A673 (cell line): Measurements from ENCODE around the gene ANKMY1. TPM values are rescaled to one million over a fixed set of nuclear protein-coding genes. Genes with fewer than 3 reads are reported as not detected.
A peak's percentile ranks its signal among the peaks of the same experiment; 100 is the strongest.

Experiments
- BruUV-seq: library from RNA; stranded (reverse); fragments of 400-500 nt; replicated peaks from 2 replicates; lab custom pipeline; 2021; lab: Mats Ljungman, UMichigan
- CTCF ChIA-PET: fragments of 300-600 bp; sonication (Branson Sonifier 250); formaldehyde crosslinking; loops from one replicate; lab custom pipeline; 2022; ENCODE audit warnings: antibody characterized with exemption; lab: Charles Lee
- POLR2A ChIA-PET: fragments of 300-600 bp; sonication (Branson Sonifier 250); formaldehyde crosslinking; loops from one replicate; lab custom pipeline; 2022; ENCODE audit warnings: antibody characterized with exemption; ENCODE audit not compliant: low non-redundant PET; lab: Charles Lee
- DNase-seq: peaks from one replicate; pipeline ENCODE4 v3.0.0-alpha.2; 2015; ENCODE audit warnings: low spot score
- H3K27ac ChIP-seq: fragments of 200-600 bp; sonication (generic); 2 replicates; pipeline ENCODE4 v1.5.1; 2016; ENCODE audit warnings: mixed run types, low read depth, mild to moderate bottlenecking, mixed read lengths, antibody characterized with exemption, low read length; ENCODE audit not compliant: poor library complexity, severe bottlenecking
- H3K27me3 ChIP-seq: fragments of 200-600 bp; sonication (generic); replicated peaks from 2 replicates; pipeline ENCODE4 v1.6.1; 2017; ENCODE audit warnings: mixed run types, low read depth, mild to moderate bottlenecking, mixed read lengths, antibody characterized with exemption, low read length; ENCODE audit not compliant: insufficient read depth, poor library complexity
- H3K36me3 ChIP-seq: fragments of 200-600 bp; sonication (generic); 2 replicates; pipeline ENCODE4 v1.6.1; 2016; ENCODE audit warnings: mixed run types, mild to moderate bottlenecking, mixed read lengths, antibody characterized with exemption, low read length; ENCODE audit not compliant: insufficient read depth, poor library complexity, severe bottlenecking
- H3K4me1 ChIP-seq: fragments of 200-600 bp; sonication (generic); 2 replicates; pipeline ENCODE4 v1.6.1; 2017; ENCODE audit warnings: mixed run types, mild to moderate bottlenecking, mixed read lengths, antibody characterized with exemption, low read length; ENCODE audit not compliant: insufficient read depth, poor library complexity, severe bottlenecking
- H3K4me3 ChIP-seq: fragments of 200-600 bp; sonication (generic); 2 replicates; pipeline ENCODE4 v1.5.1; 2016; ENCODE audit warnings: low read depth, mixed run types, mild to moderate bottlenecking, mixed read lengths, low read length; ENCODE audit not compliant: poor library complexity, severe bottlenecking
- H3K9me3 ChIP-seq: fragments of 200-600 bp; sonication (generic); 2 replicates; pipeline ENCODE4 v1.6.1; 2016; ENCODE audit warnings: mixed run types, low read depth, mild to moderate bottlenecking, mixed read lengths, antibody characterized with exemption, low read length; ENCODE audit not compliant: poor library complexity, severe bottlenecking
- EZH2 ChIP-seq: fragments of 200-600 bp; sonication (generic); IDR thresholded peaks from 2 replicates; pipeline ENCODE4 v1.6.1; 2017; ENCODE audit warnings: borderline replicate concordance, low read depth, mild to moderate bottlenecking, mixed read lengths, antibody characterized with exemption, low read length; ENCODE audit not compliant: poor library complexity, severe bottlenecking
- intact Hi-C: fragments of 100-400 bp; cut with micrococcal nuclease; formaldehyde crosslinking; loops from one replicate; pipeline ENCODE4 v1.10.0; 2022; ENCODE audit not compliant: unreplicated experiment
- total RNA-seq: library from RNA; stranded (reverse); gene quantifications from 2 replicates; pipeline ENCODE4 v1.2.3, GENCODE V29; 2021
- TF ChIP-seq, protein P1 (sequence below): fragments of 300-800, 200-600 bp; sonication (generic); conservative IDR thresholded peaks from 2 replicates; pipeline ENCODE4 v1.5.1; 2017; ENCODE audit warnings: low read depth, mild to moderate bottlenecking, antibody characterized with exemption, low read length, moderate library complexity, mixed read lengths

Gene ANKMY1
- total RNA-seq, 1 experiment from 2014 or later, result 21.8 TPM

DNA sequence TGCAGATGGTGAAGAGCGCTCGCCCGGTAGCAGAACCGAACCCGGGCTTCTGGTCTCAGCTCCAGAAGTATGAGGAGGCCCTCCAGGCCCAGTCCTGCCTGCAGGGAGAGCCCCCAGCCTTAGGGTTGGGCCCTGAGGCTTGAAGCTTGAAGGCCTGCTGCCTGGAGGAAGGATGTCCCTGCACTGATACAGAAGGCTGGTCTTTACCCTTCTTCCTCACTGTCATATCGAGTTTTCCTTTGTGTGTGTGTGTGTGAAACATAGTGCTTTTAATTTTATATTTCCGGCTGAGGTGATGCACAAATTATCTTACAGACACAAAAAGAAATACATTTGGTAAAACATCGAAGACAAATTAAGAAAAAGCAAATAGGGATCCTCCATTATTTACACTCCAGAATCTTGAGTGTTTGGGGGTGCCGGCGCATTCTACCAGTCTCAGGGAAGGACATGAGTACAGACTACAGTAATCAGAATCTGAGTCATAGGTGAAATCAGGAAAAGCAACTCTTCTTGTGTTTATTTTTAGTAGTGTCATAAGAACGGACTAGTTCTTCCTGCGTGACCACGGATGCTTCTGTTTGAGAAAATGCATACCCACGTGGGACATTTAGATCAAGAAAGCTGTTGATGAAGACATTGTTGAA is 3.7 kb upstream of the ANKMY1 start:
- no peak for TF ChIP-seq EZH2
- TF ChIP-seq, protein P1, sequence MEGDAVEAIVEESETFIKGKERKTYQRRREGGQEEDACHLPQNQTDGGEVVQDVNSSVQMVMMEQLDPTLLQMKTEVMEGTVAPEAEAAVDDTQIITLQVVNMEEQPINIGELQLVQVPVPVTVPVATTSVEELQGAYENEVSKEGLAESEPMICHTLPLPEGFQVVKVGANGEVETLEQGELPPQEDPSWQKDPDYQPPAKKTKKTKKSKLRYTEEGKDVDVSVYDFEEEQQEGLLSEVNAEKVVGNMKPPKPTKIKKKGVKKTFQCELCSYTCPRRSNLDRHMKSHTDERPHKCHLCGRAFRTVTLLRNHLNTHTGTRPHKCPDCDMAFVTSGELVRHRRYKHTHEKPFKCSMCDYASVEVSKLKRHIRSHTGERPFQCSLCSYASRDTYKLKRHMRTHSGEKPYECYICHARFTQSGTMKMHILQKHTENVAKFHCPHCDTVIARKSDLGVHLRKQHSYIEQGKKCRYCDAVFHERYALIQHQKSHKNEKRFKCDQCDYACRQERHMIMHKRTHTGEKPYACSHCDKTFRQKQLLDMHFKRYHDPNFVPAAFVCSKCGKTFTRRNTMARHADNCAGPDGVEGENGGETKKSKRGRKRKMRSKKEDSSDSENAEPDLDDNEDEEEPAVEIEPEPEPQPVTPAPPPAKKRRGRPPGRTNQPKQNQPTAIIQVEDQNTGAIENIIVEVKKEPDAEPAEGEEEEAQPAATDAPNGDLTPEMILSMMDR, result no peak
- Histone ChIP-seq H3K9me3 (no peaks in the 10 kb centered on the region), H3K4me3 (peak overlapping the region; percentile 87), H3K27ac (peak overlapping the region; percentile 98), H3K36me3 (no peaks in the 10 kb centered on the region), H3K4me1 (peaks cover 22% of the 10 kb centered on the region), H3K27me3 (no peaks in the 10 kb centered on the region)
- intact Hi-C loops, result no loop called here
- ChIA-PET CTCF (interaction anchor here (0.9 kb wide), 1 partner anchor 47 kb away, joined by 3 read pairs; no protein-coding TSS in a partner anchor), POLR2A (interaction anchor here (0.7 kb wide), 1 partner anchor 1157 kb away, joined by 3 read pairs; no protein-coding TSS in a partner anchor)
- BruUV-seq, result TSS peak; percentile 77
- no peak for DNase-seq

DNA sequence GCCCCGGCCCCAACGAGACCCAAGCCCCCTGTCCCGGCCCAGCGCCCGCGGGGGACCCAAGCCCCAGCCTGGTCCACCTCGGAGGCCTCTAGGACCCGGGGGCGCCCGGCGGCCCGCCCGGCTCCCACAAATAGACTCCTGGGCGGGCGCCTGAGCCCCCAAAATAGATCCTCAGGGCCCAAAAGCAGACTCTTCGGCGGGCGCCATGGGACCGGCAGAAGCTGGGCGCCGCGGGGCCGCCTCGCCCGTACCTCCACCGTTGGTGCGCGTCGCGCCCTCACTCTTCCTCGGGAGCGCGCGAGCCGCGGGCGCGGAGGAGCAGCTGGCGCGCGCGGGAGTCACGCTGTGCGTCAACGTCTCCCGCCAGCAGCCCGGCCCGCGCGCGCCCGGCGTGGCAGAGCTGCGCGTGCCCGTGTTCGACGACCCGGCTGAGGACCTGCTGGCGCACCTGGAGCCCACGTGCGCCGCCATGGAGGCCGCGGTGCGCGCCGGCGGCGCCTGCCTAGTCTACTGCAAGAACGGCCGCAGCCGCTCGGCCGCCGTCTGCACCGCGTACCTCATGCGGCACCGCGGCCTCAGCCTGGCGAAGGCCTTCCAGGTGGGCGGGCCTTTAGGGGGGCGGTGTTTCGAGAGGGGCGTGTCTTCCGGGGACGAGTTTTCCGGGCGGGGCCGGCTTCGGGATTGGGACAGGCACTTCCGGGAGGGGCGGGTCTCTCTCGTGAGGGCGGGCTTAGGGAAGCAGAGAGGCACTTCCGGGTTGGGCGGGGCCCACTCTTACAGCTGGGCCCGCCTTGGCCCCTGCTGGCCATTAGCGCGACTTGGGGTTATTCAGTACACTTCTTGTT is 2.9 kb upstream of the ANKMY1 start:
- H3K4me1 ChIP-seq, result peaks cover 15% of the 10 kb centered on the region
- H3K27me3 ChIP-seq, result no peaks in the 10 kb centered on the region
- CTCF ChIA-PET, result interaction anchor here (0.9 kb wide), 1 partner anchor 47 kb away, joined by 3 read pairs; no protein-coding TSS in a partner anchor
- H3K36me3 ChIP-seq, result no peaks in the 10 kb centered on the region
- peak overlapping the region; percentile 87 for H3K4me3 ChIP-seq
- H3K27ac ChIP-seq, result peak overlapping the region; percentile 98
- TF ChIP-seq, protein P1, result peak; percentile 31; the same call in 1 of the 2 replicates
- no peak for TF ChIP-seq EZH2
- BruUV-seq, result no TSS peak
- intact Hi-C loops, result no loop called here
- POLR2A ChIA-PET, result interaction anchor here (0.7 kb wide), 1 partner anchor 1157 kb away, joined by 3 read pairs; no protein-coding TSS in a partner anchor
- H3K9me3 ChIP-seq, result no peaks in the 10 kb centered on the region
- peak; percentile 97 for DNase-seq

DNA sequence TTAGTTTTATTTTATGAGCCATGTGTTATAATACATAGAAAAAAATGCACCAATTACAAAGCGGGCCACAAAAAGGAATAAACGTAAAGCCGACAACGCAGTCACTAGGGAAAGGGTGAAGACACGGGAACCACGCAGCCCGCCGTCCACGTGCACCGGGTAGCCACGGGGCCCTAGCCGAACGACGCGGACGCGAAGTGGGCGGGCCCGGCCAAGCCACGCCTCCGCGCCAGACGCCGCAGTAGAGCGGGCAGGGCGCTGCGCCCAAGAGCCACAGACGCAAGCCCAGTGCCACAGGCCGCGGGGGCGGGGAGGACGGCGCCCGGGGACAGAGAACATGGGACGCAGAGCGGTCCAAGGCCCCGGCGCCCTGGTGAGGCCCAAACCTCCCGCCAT is 2.3 kb upstream of the ANKMY1 start, which contains the start of gene DUSP28:
DUSP28 (plus strand) TSS at position 274 of the 396 bp plus-strand sequence. CDS start 328 bp downstream, outside the sequence.
- no peaks in the 10 kb centered on the region for H3K9me3 ChIP-seq
- intact Hi-C loops, result no loop called here
- H3K36me3 ChIP-seq, result no peaks in the 10 kb centered on the region
- peaks cover 12% of the 10 kb centered on the region for H3K4me1 ChIP-seq
- CTCF ChIA-PET, result no interaction called here
- peak; percentile 92 for DNase-seq
- H3K27ac ChIP-seq, result peak within 1 kb of the TSS; percentile 98
- POLR2A ChIA-PET, result no interaction called here
- no peaks in the 10 kb centered on the region for H3K27me3 ChIP-seq
- BruUV-seq, result no TSS peak
- TF ChIP-seq EZH2, result no peak
- TF ChIP-seq, protein P1, result no peak
- H3K4me3 ChIP-seq, result peak within 1 kb of the TSS; percentile 87
